HCT116 (cell line): ENCODE data around the gene SPON1. TPM values are rescaled to one million over a fixed set of nuclear protein-coding genes. Genes with fewer than 3 reads are reported as not detected.

Source experiments
- ATAC-seq: fragments of 200-7000 bp; cut with Tn5 transposase; 2 replicates; pipeline ENCODE4 v1.9.1; 2020; ENCODE audit warnings: mild to moderate bottlenecking, moderate library complexity
- BruUV-seq: library from RNA; stranded (reverse); fragments of 400-500 nt; replicated peaks from 2 replicates; lab custom pipeline; 2021; lab: Mats Ljungman, UMichigan
- CTCF ChIA-PET: fragments of 300-600 bp; sonication (Branson Sonifier 250); formaldehyde crosslinking; loops from one replicate; lab custom pipeline; 2021; ENCODE audit warnings: antibody characterized with exemption; lab: Charles Lee
- POLR2A ChIA-PET: fragments of 300-600, 350-600 bp; sonication (Branson Sonifier 250); formaldehyde crosslinking; loops from one replicate; lab custom pipeline; 2021; ENCODE audit warnings: antibody characterized with exemption; lab: Charles Lee
- RAD21 ChIA-PET, 2 experiments: fragments of 300-600 bp; sonication (Branson Sonifier 250); formaldehyde crosslinking; loops; one replicate each; lab custom pipeline; 2023; ENCODE audit warnings: low total read pairs in 2 of 2; ENCODE audit not compliant: uncharacterized antibody in 2 of 2, unreplicated experiment in 2 of 2, low non-redundant PET in 1 of 2; lab: Charles Lee
- DNase-seq: peaks from one replicate; pipeline ENCODE4 v3.0.0-alpha.2; 2010; ENCODE audit warnings: low read depth, low spot score
- H2AFZ ChIP-seq: fragments of 200-600 bp; shearing (Covaris generic), sonication (generic); 2 replicates; pipeline ENCODE4 v1.6.1; 2017; ENCODE audit warnings: low read depth, mixed run types, mixed read lengths, antibody characterized with exemption, low read length; ENCODE audit not compliant: poor library complexity, severe bottlenecking
- H3K27ac ChIP-seq: 2 replicates; pipeline ENCODE4 v1.5.1; 2012; ENCODE audit warnings: low read depth, low read length
- H3K27me3 ChIP-seq: fragments of 200-600 bp; sonication (generic); 2 replicates; pipeline ENCODE4 v1.6.1; 2016; ENCODE audit warnings: mixed run types, low read length, mixed read lengths; ENCODE audit not compliant: insufficient read depth
- H3K36me3 ChIP-seq, 2 experiments: fragments of 200-500 bp in 1 of 2; fragments of 200-600 bp in 1 of 2; sonication (Bioruptor generic) in 1 of 2; sonication (generic) in 1 of 2; 2 replicates each; pipeline versions ENCODE4 v1.5.1 to v1.6.1; 2014 to 2016; ENCODE audit warnings: low read length in 2 of 2, inconsistent platforms in 1 of 2, mixed read lengths in 1 of 2, mixed run types in 1 of 2; ENCODE audit not compliant: insufficient read depth in 2 of 2, control insufficient read depth in 1 of 2
- H3K4me1 ChIP-seq, 2 experiments: fragments of 200-600 bp in 1 of 2; sonication (generic) in 1 of 2; 2 replicates each; pipeline versions ENCODE4 v1.5.1 to v1.6.1; 2012 to 2017; ENCODE audit warnings: low read length in 2 of 2, inconsistent platforms in 1 of 2, mild to moderate bottlenecking in 1 of 2, mixed read lengths in 1 of 2, mixed run types in 1 of 2, moderate library complexity in 1 of 2; ENCODE audit not compliant: insufficient read depth in 2 of 2, control insufficient read depth in 1 of 2
- H3K4me2 ChIP-seq: fragments of 200-600 bp; sonication (generic); 2 replicates; pipeline ENCODE4 v1.6.1; 2017; ENCODE audit warnings: mixed run types, low read length, mixed read lengths
- H3K4me3 ChIP-seq, 2 experiments: fragments of 200-600 bp in 1 of 2; sonication (generic) in 1 of 2; replicated peaks in 1 of 2; 2 replicates each; pipeline ENCODE4 v1.5.1; 2011 to 2016; ENCODE audit warnings: low read length in 2 of 2, control low read depth in 1 of 2, low read depth in 1 of 2, mild to moderate bottlenecking in 1 of 2, mixed read lengths in 1 of 2, mixed run types in 1 of 2
- H3K79me2 ChIP-seq: fragments of 200-600 bp; sonication (generic); 2 replicates; pipeline ENCODE4 v1.6.1; 2017; ENCODE audit warnings: mild to moderate bottlenecking, mixed run types, low read length, moderate library complexity, mixed read lengths; ENCODE audit not compliant: insufficient read depth
- H3K9ac ChIP-seq: fragments of 200-600 bp; sonication (generic); 2 replicates; pipeline ENCODE4 v1.6.1; 2016; ENCODE audit warnings: low read length, mixed read lengths
- H3K9me2 ChIP-seq: fragments of 200-600 bp; sonication (generic), shearing (Covaris generic); 2 replicates; pipeline ENCODE4 v1.6.1; 2017; ENCODE audit warnings: mixed run types, mild to moderate bottlenecking, moderate library complexity; ENCODE audit not compliant: insufficient read depth
- H3K9me3 ChIP-seq, 2 experiments: fragments of 200-500 bp in 1 of 2; fragments of 200-600 bp in 1 of 2; sonication (Bioruptor generic) in 1 of 2; sonication (generic) in 1 of 2; 2 replicates each; pipeline ENCODE4 v1.6.1; 2014 to 2017; ENCODE audit warnings: low read length in 2 of 2, mixed read lengths in 2 of 2, inconsistent platforms in 1 of 2, low read depth in 1 of 2, mild to moderate bottlenecking in 1 of 2, mixed run types in 1 of 2, moderate library complexity in 1 of 2; ENCODE audit not compliant: control insufficient read depth in 1 of 2, insufficient read depth in 1 of 2
- H4K20me1 ChIP-seq: fragments of 200-600 bp; sonication (generic), shearing (Covaris generic); 2 replicates; pipeline ENCODE4 v1.6.1; 2017; ENCODE audit warnings: mixed run types, mild to moderate bottlenecking, moderate library complexity; ENCODE audit not compliant: insufficient read depth
- CEBPB ChIP-seq: IDR thresholded peaks from 2 replicates; pipeline ENCODE4 v1.6.1; 2012; ENCODE audit warnings: low read depth
- ELF1 ChIP-seq: IDR thresholded peaks from 2 replicates; pipeline ENCODE4 v1.6.1; 2012; ENCODE audit warnings: low read depth, borderline replicate concordance
- EZH2 ChIP-seq: fragments of 200-600 bp; sonication (generic); IDR thresholded peaks from 2 replicates; pipeline ENCODE4 v1.6.1; 2017; ENCODE audit warnings: antibody characterized with exemption, mixed run types
- EZH2phosphoT487 ChIP-seq: fragments of 200-600 bp; IDR thresholded peaks from 2 replicates; pipeline ENCODE4 v1.6.1; 2018; ENCODE audit warnings: antibody characterized with exemption, borderline replicate concordance
- FOSL1 ChIP-seq: IDR thresholded peaks from 2 replicates; pipeline ENCODE4 v1.6.1; 2012; ENCODE audit warnings: low read depth
- JUND ChIP-seq: IDR thresholded peaks from 2 replicates; pipeline ENCODE4 v1.6.1; 2012
- POLR2AphosphoS5 ChIP-seq: IDR thresholded peaks from 2 replicates; pipeline ENCODE4 v1.6.1; 2011; ENCODE audit warnings: mild to moderate bottlenecking, low read depth, low read length, moderate library complexity
- RAD21 ChIP-seq: IDR thresholded peaks from 2 replicates; pipeline ENCODE4 v1.6.1; 2012; ENCODE audit warnings: low read depth, mild to moderate bottlenecking
- SIN3A ChIP-seq: IDR thresholded peaks from 2 replicates; pipeline ENCODE4 v1.6.1; 2012; ENCODE audit warnings: low read depth
- SP1 ChIP-seq: IDR thresholded peaks from 2 replicates; pipeline ENCODE4 v1.6.1; 2012; ENCODE audit warnings: low read depth
- SRF ChIP-seq: IDR thresholded peaks from 2 replicates; pipeline ENCODE4 v1.6.1; 2012; ENCODE audit warnings: low read depth
- ZNF274 ChIP-seq: fragments of 200-500 bp; sonication (Bioruptor generic); IDR thresholded peaks from 2 replicates; pipeline ENCODE4 v1.6.1; 2014; ENCODE audit warnings: mild to moderate bottlenecking, low read depth, low read length, inconsistent platforms
- intact Hi-C: fragments of 100-400 bp; cut with micrococcal nuclease; formaldehyde crosslinking; loops from 2 replicates; pipeline ENCODE4 v1.10.0; 2022
- total RNA-seq: library from RNA; stranded (reverse); gene quantifications from one replicate; pipeline ENCODE4 v1.2.1, GENCODE V29; 2021; ENCODE audit not compliant: unreplicated experiment
- TF ChIP-seq, protein P1 (sequence below): IDR thresholded peaks from 2 replicates; pipeline ENCODE4 v1.6.1; 2012; ENCODE audit warnings: low read depth
- TF ChIP-seq, protein P2 (sequence below): IDR thresholded peaks from 2 replicates; pipeline ENCODE4 v1.6.1; 2011; ENCODE audit warnings: mild to moderate bottlenecking, low read length, moderate library complexity; ENCODE audit not compliant: insufficient replicate concordance; ENCODE audit errors: extremely low read depth

Gene SPON1
- total RNA-seq, 1 experiment from 2014 or later: 0.17 TPM

DNA sequence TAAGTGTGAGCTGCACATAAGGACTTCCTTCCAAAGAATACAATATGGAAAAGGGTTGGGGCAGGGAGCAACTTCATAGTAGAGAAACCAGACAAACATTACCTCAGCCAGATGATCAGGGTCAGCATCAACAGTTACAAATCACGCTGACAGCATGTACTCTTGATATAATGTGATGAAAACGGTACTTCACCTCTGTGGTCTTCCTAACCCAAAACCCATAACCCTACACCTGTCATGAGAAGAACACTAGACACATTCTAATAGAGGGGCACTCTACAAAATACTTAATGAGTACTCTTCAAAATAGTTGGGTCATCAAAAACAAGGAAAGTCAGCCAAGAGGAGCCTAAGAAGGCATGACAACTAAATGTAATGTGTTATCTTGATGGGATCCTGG lies 352.6 kb downstream of the SPON1 start:
- H3K9ac ChIP-seq: no peak overlapping the region
- no TSS peak for BruUV-seq
- H2AFZ ChIP-seq: no peak overlapping the region
- H3K9me3 ChIP-seq: no peaks in the 10 kb centered on the region
- no peak for ATAC-seq
- DNase-seq: no peak
- intact Hi-C loops: no loop called here
- H3K4me3 ChIP-seq: no peak overlapping the region
- ChIA-PET CTCF (interaction anchor here (1.0 kb wide), 1 partner anchor 11 kb away, joined by 4 read pairs; no protein-coding TSS in a partner anchor), POLR2A (no interaction called here), RAD21 (interaction anchor here in 1 of 2 experiments (0.6 kb wide), 1 partner anchor 163 kb away, joined by 4 read pairs; no protein-coding TSS in a partner anchor)
- no peak overlapping the region for H3K27ac ChIP-seq
- TF ChIP-seq ZNF274: no peak
- TF ChIP-seq POLR2AphosphoS5: no peak
- TF ChIP-seq, protein P1, sequence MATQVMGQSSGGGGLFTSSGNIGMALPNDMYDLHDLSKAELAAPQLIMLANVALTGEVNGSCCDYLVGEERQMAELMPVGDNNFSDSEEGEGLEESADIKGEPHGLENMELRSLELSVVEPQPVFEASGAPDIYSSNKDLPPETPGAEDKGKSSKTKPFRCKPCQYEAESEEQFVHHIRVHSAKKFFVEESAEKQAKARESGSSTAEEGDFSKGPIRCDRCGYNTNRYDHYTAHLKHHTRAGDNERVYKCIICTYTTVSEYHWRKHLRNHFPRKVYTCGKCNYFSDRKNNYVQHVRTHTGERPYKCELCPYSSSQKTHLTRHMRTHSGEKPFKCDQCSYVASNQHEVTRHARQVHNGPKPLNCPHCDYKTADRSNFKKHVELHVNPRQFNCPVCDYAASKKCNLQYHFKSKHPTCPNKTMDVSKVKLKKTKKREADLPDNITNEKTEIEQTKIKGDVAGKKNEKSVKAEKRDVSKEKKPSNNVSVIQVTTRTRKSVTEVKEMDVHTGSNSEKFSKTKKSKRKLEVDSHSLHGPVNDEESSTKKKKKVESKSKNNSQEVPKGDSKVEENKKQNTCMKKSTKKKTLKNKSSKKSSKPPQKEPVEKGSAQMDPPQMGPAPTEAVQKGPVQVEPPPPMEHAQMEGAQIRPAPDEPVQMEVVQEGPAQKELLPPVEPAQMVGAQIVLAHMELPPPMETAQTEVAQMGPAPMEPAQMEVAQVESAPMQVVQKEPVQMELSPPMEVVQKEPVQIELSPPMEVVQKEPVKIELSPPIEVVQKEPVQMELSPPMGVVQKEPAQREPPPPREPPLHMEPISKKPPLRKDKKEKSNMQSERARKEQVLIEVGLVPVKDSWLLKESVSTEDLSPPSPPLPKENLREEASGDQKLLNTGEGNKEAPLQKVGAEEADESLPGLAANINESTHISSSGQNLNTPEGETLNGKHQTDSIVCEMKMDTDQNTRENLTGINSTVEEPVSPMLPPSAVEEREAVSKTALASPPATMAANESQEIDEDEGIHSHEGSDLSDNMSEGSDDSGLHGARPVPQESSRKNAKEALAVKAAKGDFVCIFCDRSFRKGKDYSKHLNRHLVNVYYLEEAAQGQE: no peak
- TF ChIP-seq SIN3A: no peak
- TF ChIP-seq EZH2: no peak
- no peak for TF ChIP-seq ELF1
- no peak for TF ChIP-seq SRF
- TF ChIP-seq EZH2phosphoT487: no peak
- TF ChIP-seq JUND: no peak
- TF ChIP-seq CEBPB: no peak
- no peak for TF ChIP-seq FOSL1
- no peak for TF ChIP-seq RAD21
- TF ChIP-seq, protein P2, sequence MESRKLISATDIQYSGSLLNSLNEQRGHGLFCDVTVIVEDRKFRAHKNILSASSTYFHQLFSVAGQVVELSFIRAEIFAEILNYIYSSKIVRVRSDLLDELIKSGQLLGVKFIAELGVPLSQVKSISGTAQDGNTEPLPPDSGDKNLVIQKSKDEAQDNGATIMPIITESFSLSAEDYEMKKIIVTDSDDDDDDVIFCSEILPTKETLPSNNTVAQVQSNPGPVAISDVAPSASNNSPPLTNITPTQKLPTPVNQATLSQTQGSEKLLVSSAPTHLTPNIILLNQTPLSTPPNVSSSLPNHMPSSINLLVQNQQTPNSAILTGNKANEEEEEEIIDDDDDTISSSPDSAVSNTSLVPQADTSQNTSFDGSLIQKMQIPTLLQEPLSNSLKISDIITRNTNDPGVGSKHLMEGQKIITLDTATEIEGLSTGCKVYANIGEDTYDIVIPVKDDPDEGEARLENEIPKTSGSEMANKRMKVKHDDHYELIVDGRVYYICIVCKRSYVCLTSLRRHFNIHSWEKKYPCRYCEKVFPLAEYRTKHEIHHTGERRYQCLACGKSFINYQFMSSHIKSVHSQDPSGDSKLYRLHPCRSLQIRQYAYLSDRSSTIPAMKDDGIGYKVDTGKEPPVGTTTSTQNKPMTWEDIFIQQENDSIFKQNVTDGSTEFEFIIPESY: no peak
- TF ChIP-seq SP1: no peak
- H3K79me2 ChIP-seq: peaks cover 78% of the 10 kb centered on the region
- no peaks in the 10 kb centered on the region for H3K27me3 ChIP-seq
- no peaks in the 10 kb centered on the region for H3K4me1 ChIP-seq
- no peaks in the 10 kb centered on the region for H3K9me2 ChIP-seq
- no peak overlapping the region for H3K4me2 ChIP-seq
- peaks cover 11% of the 10 kb centered on the region; the same call in 1 of the 2 replicates for H4K20me1 ChIP-seq
- no peaks in the 10 kb centered on the region for H3K36me3 ChIP-seq
